NCI-H82 treated with DMSO at 0.1 percent for 48 hours (cell line): ENCODE data around the gene KATNBL1.
"Not testable (repeated sequence)": the region's sequence is repeated elsewhere in the genome, so short reads cannot be mapped to it uniquely, and the experiment has no call there.

Experiments
- DNase-seq: peaks from one replicate; lab custom pipeline; 2025; ENCODE audit not compliant: unreplicated experiment; lab: John Stamatoyannopoulos, UW

KATNBL1 gene

DNA sequence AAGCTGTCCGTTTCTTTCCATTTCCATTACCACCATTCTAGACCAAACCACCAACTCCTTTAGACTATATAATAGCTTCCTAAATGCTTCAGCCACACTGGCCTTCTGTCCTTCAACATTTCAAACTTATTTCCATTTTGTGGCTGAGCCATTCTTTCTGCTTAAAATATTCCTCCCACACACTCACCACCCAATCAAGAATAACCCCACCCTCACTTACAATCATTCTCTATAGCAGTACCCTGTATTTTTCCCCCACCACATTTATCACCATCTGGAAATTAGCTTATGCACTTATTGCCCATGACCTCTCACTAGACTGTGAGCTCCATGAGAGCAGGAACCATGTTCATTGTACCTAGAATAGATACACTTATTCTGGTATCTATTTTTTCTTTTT, 6.6 kb downstream of the KATNBL1 start:
- DNase-seq = no peak

DNA sequence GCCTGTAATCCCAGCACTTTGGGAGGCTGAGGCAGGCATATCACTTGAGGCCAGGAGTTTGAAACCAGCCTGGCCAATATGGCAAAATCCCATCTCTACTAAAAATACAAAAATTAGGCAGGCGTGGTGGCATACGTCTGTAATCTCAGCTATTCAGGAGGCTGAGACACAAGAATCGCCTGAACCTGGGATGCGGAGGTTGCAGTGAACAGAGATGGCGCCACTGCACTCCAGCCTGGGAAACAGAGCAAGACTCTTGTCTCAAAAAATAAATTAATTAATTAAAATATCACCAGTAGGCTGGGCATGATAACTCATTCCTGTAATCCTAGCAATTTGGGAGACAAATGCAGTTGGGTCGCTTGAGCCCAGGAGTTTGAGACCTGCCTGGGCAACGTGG, 16.6 kb downstream of the KATNBL1 start:
- DNase-seq = not testable (repeated sequence)

DNA sequence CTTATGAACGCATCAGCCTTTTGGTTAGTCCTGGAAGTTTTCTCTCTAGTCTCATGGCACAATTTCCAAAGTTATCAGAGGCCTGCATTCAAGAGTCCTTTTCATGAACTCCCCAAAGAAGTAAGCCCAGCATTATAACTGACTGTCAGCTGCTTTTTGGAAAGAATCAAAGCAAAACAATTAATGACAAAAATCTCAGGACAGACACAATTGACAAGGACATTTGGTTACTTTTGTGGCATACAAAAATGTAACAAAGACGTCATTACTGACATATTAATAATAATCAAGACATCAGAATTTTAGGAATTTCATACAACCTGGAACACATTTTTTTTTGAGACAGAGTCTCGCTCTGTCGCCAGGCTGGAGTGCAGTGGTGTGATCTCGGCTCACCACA, 21.2 kb downstream of the KATNBL1 start:
- DNase-seq = no peak

DNA sequence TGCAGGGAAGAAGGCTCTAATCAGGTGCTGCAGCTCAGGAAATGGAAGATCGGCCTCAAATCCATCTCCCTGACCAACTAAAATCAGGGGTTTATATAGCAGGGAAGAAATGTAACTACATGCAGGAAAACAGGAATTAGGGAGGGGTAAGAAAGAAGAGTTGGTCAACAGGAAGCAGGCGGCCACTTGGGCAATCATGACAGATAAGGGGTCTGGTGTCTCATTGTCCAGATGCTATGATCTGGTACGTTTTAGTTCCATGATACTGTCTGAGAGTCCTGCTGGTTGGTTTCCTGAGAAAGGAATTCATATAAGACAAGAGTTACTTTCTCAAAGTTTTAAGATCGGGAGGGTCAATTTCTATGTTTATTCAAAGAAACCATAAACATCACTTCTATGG, 24.2 kb downstream of the KATNBL1 start:
- DNase-seq = no peak

DNA sequence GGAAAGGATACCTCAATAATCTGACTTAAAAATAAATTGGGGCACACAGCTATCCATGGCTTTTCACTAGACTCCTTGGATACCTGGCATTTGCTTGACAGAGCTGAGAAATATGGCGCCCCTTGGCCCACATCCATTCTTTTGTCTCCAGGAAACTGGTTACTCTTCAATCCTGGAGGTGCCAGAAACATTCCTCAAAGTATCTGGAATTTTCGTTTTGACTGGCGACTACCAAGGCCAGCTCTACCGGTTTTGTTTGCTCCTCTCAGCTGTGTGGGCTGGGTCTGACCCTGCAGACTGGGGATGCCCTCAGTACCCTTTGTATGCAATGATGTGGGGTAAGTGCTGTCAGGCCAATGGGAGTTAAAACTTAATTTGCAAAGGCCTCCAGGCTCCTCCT, 27.0 kb downstream of the KATNBL1 start:
- DNase-seq = no peak

DNA sequence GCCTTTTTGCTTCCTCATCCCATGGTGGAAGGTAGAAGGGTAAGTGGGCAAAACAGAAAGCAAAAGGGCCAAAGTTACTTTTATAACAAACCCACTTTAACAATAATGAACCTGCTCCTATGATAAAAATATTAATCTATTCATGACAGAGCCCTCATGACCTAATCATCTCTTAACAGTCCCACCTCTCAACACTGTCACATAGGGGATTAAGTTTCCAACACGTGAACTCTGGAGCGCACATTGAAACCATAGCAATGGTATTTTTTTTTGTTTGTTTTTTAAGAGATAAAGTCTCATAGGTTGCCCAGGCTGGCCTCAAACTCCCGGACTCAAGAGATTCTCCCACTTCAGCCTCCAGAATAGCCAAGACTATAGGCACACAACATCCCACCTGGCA, 30.7 kb downstream of the KATNBL1 start:
- DNase-seq = no peak

DNA sequence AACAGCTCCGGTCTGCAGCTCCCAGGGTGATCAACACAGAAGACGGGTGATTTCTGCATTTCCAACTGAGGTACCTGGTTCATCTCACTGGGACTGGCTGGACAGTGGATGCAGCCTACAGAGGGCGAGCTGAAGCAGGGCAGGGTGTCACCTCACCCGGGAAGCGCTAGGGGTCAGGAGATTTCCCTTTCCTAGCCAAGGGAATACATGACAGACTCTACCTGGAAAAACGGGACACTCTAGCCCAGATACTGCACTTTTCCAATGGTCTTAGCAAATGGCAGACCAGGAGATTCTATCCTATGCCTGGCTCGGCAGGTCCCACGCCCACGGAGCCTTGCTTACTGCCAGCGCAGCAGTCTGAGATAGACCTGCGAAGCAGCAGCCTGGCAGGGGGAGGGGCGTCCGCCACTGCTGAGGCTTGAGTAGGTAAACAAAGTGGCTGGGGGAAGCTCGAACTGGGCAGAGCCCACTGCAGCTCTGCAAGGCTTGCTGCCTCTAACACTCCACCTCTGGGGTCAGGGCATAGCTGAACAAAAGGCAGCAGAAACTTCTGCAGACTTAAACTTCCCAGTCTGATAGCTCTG, 43.8 kb downstream of the KATNBL1 start:
- DNase-seq = not testable (repeated sequence)

DNA sequence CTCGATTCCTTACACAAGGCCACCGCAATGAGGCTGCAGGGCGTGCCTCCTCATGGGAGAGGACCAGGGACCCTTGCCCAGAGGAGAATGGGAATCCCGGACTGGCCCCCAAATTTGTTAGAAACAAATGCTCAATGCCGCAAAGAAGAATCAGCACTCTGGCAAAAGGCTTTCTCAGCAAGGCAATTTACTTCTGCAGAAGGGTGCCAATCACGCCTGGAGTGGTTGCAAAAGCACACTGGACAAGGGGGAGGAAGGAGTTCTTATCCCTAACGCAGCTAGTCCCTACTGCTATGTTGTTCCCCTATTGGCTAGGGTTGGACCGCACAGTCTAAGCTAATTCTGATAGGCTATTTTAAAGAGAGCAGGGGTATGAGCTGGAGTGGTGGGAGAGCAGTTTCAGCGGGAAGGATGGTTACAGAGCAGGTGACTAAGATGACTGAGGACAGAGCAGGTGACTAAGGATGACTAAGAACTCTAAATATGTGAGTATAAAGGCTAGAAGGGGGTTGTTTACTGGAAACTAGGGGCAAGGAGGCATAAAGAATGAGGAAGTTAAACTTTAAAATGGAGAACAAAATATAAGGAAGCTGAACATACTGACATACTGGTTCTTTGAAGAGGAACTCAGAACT, 48.5 kb downstream of the KATNBL1 start:
- no peak for DNase-seq

DNA sequence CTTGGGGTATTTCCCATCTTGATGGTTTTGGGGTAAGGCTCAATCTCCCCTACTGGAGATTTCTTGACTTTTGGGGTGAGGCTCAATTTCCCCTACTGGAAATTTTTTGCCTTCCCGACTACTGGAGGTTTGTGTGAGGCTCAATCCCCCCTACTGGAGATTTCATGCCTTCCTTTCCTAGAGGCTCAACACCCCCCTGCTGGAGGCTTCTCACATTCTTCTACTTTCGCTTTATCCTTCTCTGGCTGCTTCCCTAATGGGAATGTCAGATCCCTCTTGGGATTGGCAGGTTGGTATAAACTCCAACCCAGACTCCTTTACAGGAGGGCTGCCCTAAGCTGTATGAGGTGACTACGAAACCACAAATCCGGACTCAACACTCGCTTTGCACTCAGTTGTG, 49.2 kb downstream of the KATNBL1 start:
- no peak for DNase-seq

DNA sequence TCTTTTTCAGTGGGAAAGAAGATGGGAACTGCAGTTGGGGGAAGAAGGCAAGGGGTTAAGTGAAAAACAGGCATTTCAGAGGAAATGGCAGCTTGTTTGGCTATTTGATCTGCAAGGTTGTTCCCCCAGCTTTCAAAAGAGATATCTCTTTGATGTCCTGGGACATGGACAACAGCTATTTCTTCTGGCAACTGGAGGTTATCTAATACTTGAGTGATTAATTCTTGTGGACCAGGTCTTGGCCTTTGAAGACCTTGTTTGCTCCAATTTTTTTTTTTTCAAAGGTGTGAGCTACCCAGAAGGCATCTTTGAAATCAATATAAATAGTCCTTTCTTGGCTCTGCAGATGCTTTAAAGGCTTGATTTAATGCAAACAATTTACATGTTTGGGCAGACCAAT, 51.5 kb downstream of the KATNBL1 start:
- no peak for DNase-seq

DNA sequence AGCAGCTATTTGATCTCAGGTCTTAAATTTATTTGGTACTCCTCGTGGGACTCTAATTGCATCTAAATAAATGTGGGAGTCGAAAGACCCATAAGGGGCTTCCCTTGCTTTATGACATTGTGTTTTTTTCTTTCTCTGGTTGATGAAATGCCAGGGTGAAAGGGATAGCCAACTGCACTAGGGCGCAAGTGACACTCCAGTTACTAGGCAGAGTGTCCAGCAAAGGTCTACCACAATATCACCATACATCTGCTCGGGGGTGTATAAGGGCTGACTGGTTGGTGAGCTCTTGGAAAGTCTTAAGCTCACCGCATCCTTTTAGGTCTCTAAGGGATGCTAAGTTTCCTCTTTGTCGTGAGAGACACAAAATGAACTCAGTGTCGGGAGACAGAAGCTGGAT, 54.0 kb downstream of the KATNBL1 start:
- DNase-seq = no peak

DNA sequence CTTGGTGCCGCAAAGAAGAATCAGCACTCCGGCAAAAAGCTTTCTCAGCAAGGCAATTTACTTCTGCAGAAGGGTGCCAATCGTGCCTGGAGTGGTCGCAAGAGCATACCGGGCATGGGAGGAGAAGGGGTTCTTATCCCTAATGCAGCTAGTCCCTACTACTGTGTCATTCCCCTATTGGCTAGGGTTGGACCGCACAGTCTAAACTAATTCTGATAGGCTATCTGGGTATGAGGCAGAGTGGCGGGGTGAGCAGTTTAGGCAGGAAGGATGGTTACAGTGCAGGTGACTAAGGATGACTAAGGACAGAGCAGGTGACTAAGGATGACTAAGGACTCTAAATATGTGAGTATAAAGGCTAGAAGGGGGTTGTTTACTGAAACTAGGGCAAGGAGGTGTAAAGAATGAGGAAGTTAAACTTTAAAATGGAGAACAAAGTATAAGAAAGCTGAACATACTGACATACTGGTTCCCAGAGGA, 55.1 kb downstream of the KATNBL1 start:
- no peak for DNase-seq

DNA sequence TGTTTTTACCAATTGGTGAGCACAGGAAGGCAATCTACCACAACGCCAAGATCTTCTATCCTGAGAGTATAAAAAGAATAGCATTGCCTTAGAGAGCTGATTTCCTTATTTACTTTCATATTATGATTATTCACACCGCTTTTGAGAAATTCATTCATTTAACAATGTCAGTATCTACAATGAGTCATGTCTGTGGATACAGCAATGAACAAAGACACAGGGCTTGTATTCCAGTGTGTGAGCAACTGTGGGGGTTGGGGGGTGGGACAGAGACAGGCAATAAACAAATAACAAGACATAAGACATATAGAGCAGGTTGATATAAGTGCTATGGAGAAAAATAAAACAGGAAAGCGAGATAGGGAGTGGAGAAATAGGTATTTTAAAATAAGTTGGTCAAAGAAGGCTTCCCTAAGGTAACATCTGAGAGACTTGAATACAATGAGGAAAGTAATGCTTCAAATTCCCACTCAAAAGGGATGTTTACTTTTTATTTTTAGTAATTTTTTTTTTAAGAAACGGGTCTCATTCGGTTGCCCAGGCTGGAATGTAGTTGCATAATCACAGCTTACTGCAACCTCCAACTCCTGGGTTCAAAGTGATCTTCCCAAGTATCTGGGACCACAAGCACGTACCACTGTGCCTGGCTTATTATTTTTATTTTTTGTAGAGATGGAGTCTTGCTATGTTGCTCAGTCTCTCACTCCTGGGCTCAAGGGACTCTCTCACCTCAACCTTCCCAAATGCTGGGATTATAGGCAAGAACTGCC, 62.3 kb downstream of the KATNBL1 start:
- DNase-seq = no peak

DNA sequence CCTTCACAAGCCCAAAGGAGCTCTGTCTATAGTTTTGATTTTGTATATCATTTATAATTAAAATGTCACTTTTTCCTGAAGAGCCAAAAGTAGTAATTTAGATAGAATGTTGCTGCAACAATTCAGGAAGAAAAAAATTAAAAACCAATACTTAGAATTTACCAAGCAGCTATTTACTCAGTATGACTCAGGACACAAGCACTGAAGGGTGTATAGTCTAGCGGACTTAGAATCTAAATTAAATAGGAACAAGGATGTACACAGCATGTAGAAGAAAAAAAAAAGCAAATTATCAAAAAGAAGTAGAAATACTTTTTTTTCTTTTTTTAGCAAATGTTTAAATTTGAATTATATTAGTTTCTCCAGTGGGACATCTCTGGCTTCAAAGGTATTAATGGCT, 76.4 kb downstream of the KATNBL1 start:
- DNase-seq = no peak

DNA sequence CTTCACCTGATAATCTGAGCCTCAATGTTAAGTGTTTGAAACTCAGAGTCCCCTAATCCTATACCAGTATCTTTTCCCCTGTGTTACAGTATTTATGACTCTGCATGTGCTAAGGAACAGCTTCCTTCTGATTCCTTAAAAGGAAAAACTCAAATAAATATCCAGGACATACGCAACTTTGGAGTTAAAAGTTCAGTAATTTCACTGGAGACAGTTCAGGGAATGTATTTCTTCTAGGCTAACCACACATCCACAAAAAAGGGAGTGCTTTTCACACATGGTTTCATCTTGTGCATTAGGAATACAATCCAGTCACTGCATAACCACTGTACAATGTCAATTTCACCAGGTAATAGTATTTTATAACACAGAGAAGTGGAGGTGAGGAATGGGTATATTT, 77.0 kb downstream of the KATNBL1 start:
- DNase-seq = no peak

DNA sequence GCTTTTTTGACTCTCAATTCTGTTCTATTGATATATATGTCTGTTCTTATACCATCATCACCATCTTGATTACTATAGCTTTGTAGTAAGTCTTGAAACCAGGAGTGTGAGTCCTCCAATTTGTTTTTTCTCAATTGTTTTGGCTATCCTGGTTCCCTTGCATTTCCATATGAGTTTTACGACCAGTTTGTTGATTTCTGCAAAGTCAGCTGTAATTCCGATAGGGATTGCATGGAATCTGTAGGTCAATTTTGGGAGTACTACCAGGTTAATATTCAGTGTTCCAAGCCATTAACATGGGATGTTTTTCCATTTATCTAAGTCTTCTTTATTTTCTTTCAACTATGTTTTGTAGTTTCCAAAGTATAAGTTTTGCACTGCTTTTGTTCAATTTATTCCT, 81.0 kb downstream of the KATNBL1 start:
- DNase-seq = no peak

DNA sequence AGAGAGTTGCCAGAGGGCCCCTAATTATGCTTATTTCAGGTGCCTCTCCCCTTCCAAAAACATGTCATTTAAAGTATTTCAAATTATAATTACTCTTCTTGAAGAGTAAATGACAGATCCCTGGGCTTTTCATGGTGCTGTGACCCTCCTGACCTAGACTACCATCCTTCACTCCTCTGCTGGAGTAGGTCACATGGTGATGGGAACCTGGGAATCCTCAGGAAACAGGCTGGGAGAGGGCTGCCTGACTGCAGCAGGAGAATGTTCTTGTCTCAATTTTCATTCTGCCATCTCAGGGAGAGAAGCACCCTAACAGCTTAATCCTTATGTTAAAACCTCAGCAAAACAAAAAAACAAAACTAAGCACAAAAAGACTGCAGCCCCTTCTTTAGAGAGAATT, 83.4 kb downstream of the KATNBL1 start:
- DNase-seq = no peak

DNA sequence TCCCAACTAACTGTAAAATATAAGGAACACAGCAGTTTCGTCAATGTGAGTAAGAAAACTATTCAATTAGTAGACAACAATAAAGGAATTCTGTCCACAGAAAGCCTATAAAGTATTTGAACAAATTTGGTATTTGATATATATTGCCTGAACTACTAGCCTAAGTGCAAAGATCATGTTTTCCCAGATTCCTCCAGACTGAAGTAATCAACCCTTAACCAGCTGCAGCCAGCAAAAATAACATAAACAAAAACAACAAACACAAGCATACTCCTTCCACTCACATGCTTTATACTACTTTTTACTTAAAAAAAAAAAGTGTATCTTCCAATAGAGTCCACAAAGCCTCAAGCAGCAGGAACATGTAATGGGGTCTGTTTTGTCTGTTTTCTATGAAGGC, 84.0 kb downstream of the KATNBL1 start:
- DNase-seq = no peak

DNA sequence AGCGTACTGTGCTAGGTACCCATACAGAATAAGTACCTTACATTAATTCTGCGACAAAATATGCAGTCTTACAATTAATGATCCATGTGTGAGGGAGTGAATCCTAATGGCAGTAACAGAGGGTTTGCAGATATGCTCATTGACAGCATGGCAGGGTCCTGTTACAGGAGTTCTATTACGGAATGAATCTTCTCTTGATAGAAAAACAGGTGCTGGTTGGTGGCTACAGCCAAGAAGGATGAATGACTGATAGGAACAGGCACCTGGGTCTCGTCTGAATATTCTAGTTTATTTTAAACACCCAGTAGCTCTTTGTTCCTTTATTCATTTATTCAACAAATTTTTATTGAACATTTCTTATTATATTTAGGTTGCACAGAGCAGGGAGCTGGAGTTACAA, 85.2 kb downstream of the KATNBL1 start:
- no peak for DNase-seq

DNA sequence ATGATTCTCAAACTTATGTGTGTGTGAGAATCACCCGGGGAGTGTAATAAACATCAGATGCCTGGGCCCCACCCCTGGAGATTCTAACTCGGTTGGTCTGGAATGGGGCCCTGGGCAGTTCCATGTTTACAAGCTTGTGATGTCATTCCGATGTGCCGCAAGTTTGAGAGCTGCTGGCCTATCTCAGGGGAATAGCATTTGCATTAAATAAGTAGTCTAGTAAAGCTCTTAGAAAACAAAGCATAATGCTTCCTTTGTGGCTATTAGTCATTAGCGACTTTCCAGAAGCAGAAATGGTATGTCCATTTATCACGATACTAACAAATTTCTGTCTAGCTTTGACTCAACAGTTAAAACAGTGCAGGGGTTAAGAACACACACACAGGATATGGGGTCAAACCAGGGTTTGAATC, 87.1 kb downstream of the KATNBL1 start:
- DNase-seq = no peak

DNA sequence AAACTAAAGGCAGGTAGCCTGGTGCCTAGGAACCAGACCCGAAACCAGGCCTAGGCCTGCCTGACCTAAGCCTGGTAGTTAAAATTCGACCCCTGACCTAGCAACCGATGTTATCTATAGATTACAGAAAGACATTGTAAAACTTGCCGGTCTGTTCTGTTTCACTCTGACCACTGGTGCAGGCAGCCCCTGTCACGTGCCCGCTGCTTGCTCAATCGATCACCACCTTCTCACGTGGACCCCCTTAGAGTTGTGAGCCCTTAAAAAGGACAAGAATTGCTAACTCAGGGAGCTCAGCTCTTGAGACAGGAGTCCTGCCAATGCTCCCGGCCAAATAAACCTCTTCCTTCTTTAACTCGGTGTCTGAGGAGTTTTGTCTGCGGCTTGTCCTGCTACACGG, 88.1 kb downstream of the KATNBL1 start:
- DNase-seq = not testable (repeated sequence)

DNA sequence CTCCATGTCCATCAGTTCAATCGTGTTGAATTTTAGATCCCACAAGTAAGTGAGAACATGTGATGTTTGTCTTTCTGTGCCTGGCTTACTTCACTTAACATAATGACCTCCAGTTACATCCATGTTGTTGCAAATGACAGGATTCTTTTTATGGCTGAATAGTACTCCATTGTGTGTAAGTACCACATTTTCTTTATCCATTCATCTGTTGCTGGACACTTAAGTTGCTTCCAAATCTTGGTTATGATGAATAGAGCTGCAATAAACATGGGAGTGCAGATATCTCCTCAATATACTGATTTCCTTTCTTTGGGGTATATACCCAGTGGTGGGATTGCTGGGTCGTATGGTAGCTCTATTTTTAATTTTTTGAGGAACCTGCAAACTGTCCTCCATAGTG, 89.5 kb downstream of the KATNBL1 start:
- not testable (repeated sequence) for DNase-seq
